Fibroblast of lung (primary cell): ENCODE results near the gene EPHB2. TPM values are rescaled to one million over a fixed set of nuclear protein-coding genes. Genes with fewer than 3 reads are reported as not detected.

ENCODE experiments used
- DNase-seq, 2 donors: peaks; one replicate each; pipeline versions ENCODE4 v3.0.0 to v3.0.0-alpha.2; 2010; ENCODE audit warnings: low read depth in 2 of 2
- H2AFZ ChIP-seq: 2 replicates; pipeline ENCODE4 v1.5.1; 2012; ENCODE audit warnings: low read length, control low read depth, inconsistent platforms
- H3K27ac ChIP-seq: 2 replicates; pipeline ENCODE4 v1.5.1; 2011; ENCODE audit warnings: low read length, control low read depth; ENCODE audit not compliant: insufficient read depth
- H3K27me3 ChIP-seq: 2 replicates; pipeline ENCODE4 v1.5.1; 2011; ENCODE audit warnings: mild to moderate bottlenecking, low read length; ENCODE audit not compliant: control insufficient read depth, insufficient read depth
- H3K36me3 ChIP-seq: 2 replicates; pipeline ENCODE4 v1.5.1; 2011; ENCODE audit warnings: low read length; ENCODE audit not compliant: control insufficient read depth, insufficient read depth
- H3K4me1 ChIP-seq: 2 replicates; pipeline ENCODE4 v1.5.1; 2011; ENCODE audit warnings: low read length; ENCODE audit not compliant: control insufficient read depth, insufficient read depth; ENCODE audit errors: extremely low read depth
- H3K4me2 ChIP-seq: 2 replicates; pipeline ENCODE4 v1.5.1; 2011; ENCODE audit warnings: low read length, control low read depth; ENCODE audit not compliant: insufficient read depth; ENCODE audit errors: extremely low read depth
- H3K4me3 ChIP-seq, 4 experiments: fragments of 200-600 bp in 1 of 4; sonication (generic) in 1 of 4; replicated peaks in 1 of 4; 2 replicates each; pipeline ENCODE4 v1.5.1; 2011 to 2016; ENCODE audit warnings: low read length in 4 of 4, low read depth in 3 of 4, mild to moderate bottlenecking in 3 of 4, control low read depth in 2 of 4, inconsistent platforms in 1 of 4, mixed read lengths in 1 of 4; ENCODE audit not compliant: insufficient read depth in 1 of 4; ENCODE audit errors: control extremely low read depth in 1 of 4
- H3K79me2 ChIP-seq: 2 replicates; pipeline ENCODE4 v1.5.1; 2012; ENCODE audit warnings: mild to moderate bottlenecking, low read length, inconsistent platforms; ENCODE audit not compliant: control insufficient read depth, insufficient read depth
- H3K9ac ChIP-seq: 2 replicates; pipeline ENCODE4 v1.5.1; 2011; ENCODE audit warnings: mild to moderate bottlenecking, low read length, control low read depth; ENCODE audit not compliant: insufficient read depth
- H3K9me3 ChIP-seq: 2 replicates; pipeline ENCODE4 v1.5.1; 2012; ENCODE audit warnings: low read depth, low read length; ENCODE audit not compliant: control insufficient read depth, insufficient read depth
- H4K20me1 ChIP-seq: 2 replicates; pipeline ENCODE4 v1.5.1; 2011; ENCODE audit warnings: low read length; ENCODE audit not compliant: control insufficient read depth, insufficient read depth; ENCODE audit errors: extremely low read depth
- CTCF ChIP-seq, 2 donors: IDR thresholded peaks in 1 of 2; conservative IDR thresholded peaks in 1 of 2; 1 replicate in 1 of 2; 2 replicates in 1 of 2; pipeline ENCODE4 v1.5.1; 2011 to 2012; ENCODE audit warnings: low read length in 2 of 2, control low read depth in 1 of 2, inconsistent platforms in 1 of 2, low read depth in 1 of 2, mild to moderate bottlenecking in 1 of 2
- EZH2 ChIP-seq: IDR thresholded peaks from 2 replicates; pipeline ENCODE4 v1.5.1; 2012; ENCODE audit warnings: low read length, control low read depth, mild to moderate bottlenecking; ENCODE audit errors: missing control alignments
- polyA plus RNA-seq, 2 donors: library from polyadenylated mRNA; depleted of rRNA in 1 of 2; stranded (reverse) in 1 of 2; unstranded in 1 of 2; fragments of >200 nt; gene quantifications; 2 replicates each; pipeline ENCODE4 v1.2.1, GENCODE V29; 2011 to 2012; ENCODE audit warnings: missing spikeins in 1 of 2
- total RNA-seq: library from RNA; depleted of rRNA; stranded (reverse); fragments of >200 nt; gene quantifications from 2 replicates; pipeline ENCODE4 v1.2.1, GENCODE V29; 2014

The EPHB2 gene
- total and polyA plus RNA-seq, 2 donors (not counting 1 experiment from before 2014, with no cell fraction given) = 4.1 to 11.2 TPM

- TF ChIP-seq EZH2 (no peak), CTCF (conservative IDR thresholded peaks at IDR 0.05 in 1 of 2, IDR thresholded peaks at IDR 0.05 in 1 of 2; ENCODE audit: low read depth in 1 of 2, low read length in 2 of 2) (no peak)
- no peaks in the 10 kb centered on the region for H3K9me3 ChIP-seq
Measured at GRCh38 chr1:22830041-22830566, 119.5 kb downstream of the EPHB2 start.

GRCh38 chr1:22830757-22831340 is 120.2 kb downstream of the EPHB2 start:
- H4K20me1 ChIP-seq = no peaks in the 10 kb centered on the region
- H3K9me3 ChIP-seq = no peaks in the 10 kb centered on the region
- H3K4me3 ChIP-seq = no peak overlapping the region
- no peaks in the 10 kb centered on the region for H3K36me3 ChIP-seq
- H3K9ac ChIP-seq = no peak overlapping the region
- peaks cover 14% of the 10 kb centered on the region for H3K4me1 ChIP-seq
- no peak overlapping the region for H3K4me2 ChIP-seq
- no peak for DNase-seq
- H3K27ac ChIP-seq = no peak overlapping the region
- H3K79me2 ChIP-seq = no peaks in the 10 kb centered on the region
- TF ChIP-seq CTCF (conservative IDR thresholded peaks at IDR 0.05 in 1 of 2, IDR thresholded peaks at IDR 0.05 in 1 of 2; ENCODE audit: low read depth in 1 of 2, low read length in 2 of 2) (no peak), EZH2 (no peak)
- H2AFZ ChIP-seq = no peak overlapping the region
- H3K27me3 ChIP-seq = no peaks in the 10 kb centered on the region

More at GRCh38 chr1:22830041-22830566, 119.5 kb downstream of the EPHB2 start:
- no peak overlapping the region for H3K9ac ChIP-seq
- H4K20me1 ChIP-seq = no peaks in the 10 kb centered on the region
- H3K4me1 ChIP-seq = peaks cover 14% of the 10 kb centered on the region
- no peaks in the 10 kb centered on the region for H3K79me2 ChIP-seq
- no peak overlapping the region for H3K4me2 ChIP-seq
- H3K27me3 ChIP-seq = no peaks in the 10 kb centered on the region
- H3K4me3 ChIP-seq = no peak overlapping the region
- DNase-seq = no peak
- H2AFZ ChIP-seq = no peak overlapping the region
- no peaks in the 10 kb centered on the region for H3K36me3 ChIP-seq
- H3K27ac ChIP-seq = no peak overlapping the region

- H3K79me2 ChIP-seq = no peaks in the 10 kb centered on the region
- DNase-seq = peak; percentile 88 to 96
- peak overlapping the region; percentile 57 for H3K4me2 ChIP-seq
- H3K27ac ChIP-seq = peak overlapping the region; percentile 31
- H3K27me3 ChIP-seq = no peaks in the 10 kb centered on the region
- no peak for TF ChIP-seq EZH2
- no peak for TF ChIP-seq CTCF (conservative IDR thresholded peaks at IDR 0.05 in 1 of 2, IDR thresholded peaks at IDR 0.05 in 1 of 2; ENCODE audit: low read depth in 1 of 2, low read length in 2 of 2)
- peaks cover 12% of the 10 kb centered on the region for H3K4me1 ChIP-seq
- no peaks in the 10 kb centered on the region for H4K20me1 ChIP-seq
- no peak overlapping the region for H3K4me3 ChIP-seq
- no peak overlapping the region for H2AFZ ChIP-seq
- no peaks in the 10 kb centered on the region for H3K9me3 ChIP-seq
- H3K36me3 ChIP-seq = no peaks in the 10 kb centered on the region
- no peak overlapping the region for H3K9ac ChIP-seq
Measured at GRCh38 chr1:22831729-22832413, 121.2 kb downstream of the EPHB2 start.
